Prostate gland (tissue), 2 donors: ENCODE data around the gene GAB1. TPM values are rescaled to one million over a fixed set of nuclear protein-coding genes. Genes with fewer than 3 reads are reported as not detected.

Experiments
- DNase-seq: peaks from one replicate; pipeline ENCODE4 v3.0.0-alpha.2; 2019; ENCODE audit warnings: low spot score
- H3K27ac ChIP-seq, 2 donors: fragments of 200-600 bp; sonication (generic); 2 replicates each; pipeline ENCODE4 v1.5.1; 2017 to 2019
- H3K27me3 ChIP-seq: fragments of 200-600 bp; sonication (generic); replicated peaks from 2 replicates; pipeline ENCODE4 v1.5.1; 2019; ENCODE audit not compliant: insufficient read depth
- H3K36me3 ChIP-seq, 2 donors: fragments of 200-600 bp; sonication (generic); 1 replicate in 1 of 2; 2 replicates in 1 of 2; pipeline versions ENCODE4 v1.5.1 to v1.8.1; 2017 to 2019
- H3K4me1 ChIP-seq: fragments of 200-600 bp; sonication (generic); replicated peaks from 2 replicates; pipeline ENCODE4 v1.5.1; 2019
- H3K4me3 ChIP-seq, 2 donors: fragments of 200-600 bp; sonication (generic); 2 replicates each; pipeline ENCODE4 v1.5.1; 2017 to 2019
- H3K9me3 ChIP-seq: fragments of 200-600 bp; sonication (generic); 2 replicates; pipeline ENCODE4 v1.5.1; 2017
- CTCF ChIP-seq, 4 experiments: fragments of 200-600 bp in 2 of 4; fragments of 450-650 bp in 2 of 4; sonication (generic) in 2 of 4; IDR thresholded peaks; 1 replicate in 3 of 4; 2 replicates in 1 of 4; pipeline ENCODE4 v1.5.1; 2016 to 2019; ENCODE audit warnings: antibody characterized with exemption in 4 of 4, mild to moderate bottlenecking in 2 of 4, moderate library complexity in 2 of 4
- POLR2A ChIP-seq: fragments of 450-650 bp; IDR thresholded peaks from one replicate; pipeline ENCODE4 v1.6.1; 2016; ENCODE audit warnings: antibody characterized with exemption, mild to moderate bottlenecking
- POLR2AphosphoS5 ChIP-seq: sonication (generic); formaldehyde crosslinking; IDR thresholded peaks from one replicate; pipeline ENCODE4 v1.6.1; 2017; ENCODE audit warnings: antibody characterized with exemption
- WGBS: methylation state at CpG from one replicate; pipeline ENCODE4 v1.1.5; 2018; 5-methylcytosine and 5-hydroxymethylcytosine counted together
- intact Hi-C: fragments of 100-400 bp; cut with DNase I; formaldehyde crosslinking; loops from one replicate; pipeline ENCODE4 v1.14.2; 2022
- total RNA-seq, 2 donors: library from RNA; depleted of rRNA; stranded (reverse); fragments of >200 nt; gene quantifications; one replicate each; pipeline ENCODE4 v1.1.0, GENCODE V29; 2016

The GAB1 gene
- total RNA-seq, 2 donors from 2014 or later = 13.7 to 61.1 TPM

DNA sequence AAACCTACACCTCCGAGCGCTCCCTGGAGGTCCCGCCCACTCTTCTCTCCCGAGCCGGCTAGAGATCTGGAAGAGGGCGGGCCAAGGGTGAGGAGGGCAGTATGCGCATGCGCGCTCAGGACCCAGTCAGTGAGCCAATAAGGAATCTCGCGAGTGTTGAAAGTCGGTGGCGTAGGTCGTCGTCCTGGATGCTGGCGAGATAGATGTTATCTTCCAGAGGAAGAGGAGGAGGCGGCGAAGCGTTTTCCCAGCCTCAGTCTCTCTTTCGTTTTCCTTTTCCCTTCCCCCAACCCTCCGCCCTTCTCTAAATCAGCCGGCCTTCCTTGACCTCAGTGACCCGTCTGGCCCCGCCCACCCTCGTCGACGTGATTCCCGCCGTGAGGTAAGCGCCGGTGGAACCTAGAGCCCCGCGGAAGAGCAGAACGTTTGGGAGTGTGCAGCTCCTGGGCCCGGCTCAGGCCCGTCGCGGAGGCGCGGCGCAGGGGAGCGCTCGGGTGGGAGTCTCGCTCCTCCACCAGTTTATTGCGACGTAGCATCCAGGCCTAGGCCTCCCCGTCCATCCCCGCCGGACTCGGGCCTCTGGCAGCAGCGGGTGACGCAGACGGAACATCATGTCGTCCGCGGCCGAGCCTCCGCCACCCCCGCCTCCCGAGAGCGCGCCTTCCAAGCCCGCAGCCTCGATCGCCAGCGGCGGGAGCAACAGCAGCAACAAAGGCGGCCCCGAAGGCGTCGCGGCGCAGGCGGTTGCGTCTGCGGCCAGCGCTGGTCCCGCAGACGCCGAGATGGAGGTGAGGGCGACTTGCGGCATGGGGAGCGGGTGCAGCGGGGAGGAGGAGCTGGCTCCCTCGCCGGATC lies 176.9 kb downstream of the GAB1 start, which contains the start of gene SMARCA5:
Gene SMARCA5, plus strand, starts transcription at position 389 of the 855 bp plus-strand sequence. Its CDS starts 223 bp downstream, at position 612.
- WGBS = under 1% methylated on average over 86 of the region's 86 CpGs
- H3K4me3 ChIP-seq = peak within 1 kb of the TSS; percentile 85 to 87
- peak; percentile 97 for DNase-seq
- H3K27me3 ChIP-seq = no peaks in the 10 kb centered on the region
- no peaks in the 10 kb centered on the region for H3K9me3 ChIP-seq
- no peaks in the 10 kb centered on the region for H3K4me1 ChIP-seq
- no peaks in the 10 kb centered on the region for H3K36me3 ChIP-seq
- H3K27ac ChIP-seq = peak within 1 kb of the TSS; percentile 93 to 98
- TF ChIP-seq CTCF (IDR thresholded peaks at IDR 0.05) (no peak), POLR2A (peak; percentile 87), POLR2AphosphoS5 (peak; percentile 94)
- intact Hi-C loops = loop anchor here (10.0 kb wide), 1 partner anchor 129 kb away; no protein-coding TSS in a partner anchor

DNA sequence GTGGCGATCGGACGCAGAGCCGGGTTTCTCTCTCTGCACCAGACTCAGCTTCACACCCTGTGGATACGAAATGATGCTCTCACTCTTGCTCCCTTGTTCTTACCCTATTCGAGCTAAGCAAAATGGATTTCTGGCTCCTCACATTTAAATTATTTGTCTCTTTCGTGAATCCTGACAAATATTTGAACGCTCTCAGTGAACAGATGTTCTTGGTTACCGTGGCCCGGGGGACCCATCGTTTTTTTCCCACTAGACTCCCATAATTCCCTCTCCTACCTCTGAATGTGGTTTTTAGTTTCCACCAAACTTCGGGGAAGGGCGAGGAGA lies 177.5 kb downstream of the GAB1 start:
- intact Hi-C loops = loop anchor here (10.0 kb wide), 1 partner anchor 129 kb away; no protein-coding TSS in a partner anchor
- Histone ChIP-seq H3K9me3 (no peaks in the 10 kb centered on the region), H3K27me3 (no peaks in the 10 kb centered on the region), H3K27ac (peak overlapping the region; percentile 93 to 98), H3K4me3 (peak overlapping the region; percentile 85 to 87), H3K36me3 (no peaks in the 10 kb centered on the region), H3K4me1 (no peaks in the 10 kb centered on the region)
- TF ChIP-seq POLR2A = no peak
- no peak for TF ChIP-seq CTCF (IDR thresholded peaks at IDR 0.05)
- WGBS = 0% methylated on average over 13 of the region's 13 CpGs
- DNase-seq = no peak

GRCh38 chr4:143514497-143514896 lies 177.8 kb downstream of the GAB1 start:
- Histone ChIP-seq H3K9me3 (no peaks in the 10 kb centered on the region), H3K4me1 (no peaks in the 10 kb centered on the region), H3K4me3 (peak overlapping the region; percentile 85 to 87), H3K36me3 (no peaks in the 10 kb centered on the region), H3K27me3 (no peaks in the 10 kb centered on the region), H3K27ac (peak overlapping the region; percentile 93 to 98)
- WGBS = 0% methylated on average over 18 of the region's 18 CpGs
- intact Hi-C loops = loop anchor here (10.0 kb wide), 1 partner anchor 130 kb away; no protein-coding TSS in a partner anchor
- peak; percentile 29 for DNase-seq
- TF ChIP-seq POLR2A (no peak), POLR2AphosphoS5 (no peak), CTCF (IDR thresholded peaks at IDR 0.05) (no peak)

- H3K4me1 ChIP-seq = no peaks in the 10 kb centered on the region
- no peak for TF ChIP-seq CTCF (IDR thresholded peaks at IDR 0.05)
- TF ChIP-seq POLR2A = no peak
- TF ChIP-seq POLR2AphosphoS5 = no peak
- peak overlapping the region; percentile 85 to 87 for H3K4me3 ChIP-seq
- peak overlapping the region; percentile 93 to 98 for H3K27ac ChIP-seq
- no peaks in the 10 kb centered on the region for H3K9me3 ChIP-seq
- H3K27me3 ChIP-seq = no peaks in the 10 kb centered on the region
- WGBS = 7% methylated on average over 5 of the region's 5 CpGs
- H3K36me3 ChIP-seq = no peaks in the 10 kb centered on the region
- DNase-seq = no peak
- intact Hi-C loops = loop anchor here (10.0 kb wide), 1 partner anchor 130 kb away; no protein-coding TSS in a partner anchor
Measured at GRCh38 chr4:143514901-143515300, 178.2 kb downstream of the GAB1 start.
